ENCODE data around the gene NDUFS4. TPM values are rescaled to one million over a fixed set of nuclear protein-coding genes. Genes with fewer than 3 reads are reported as not detected.

Gene NDUFS4
- total RNA-seq, 1 donor from 2014 or later: 92.4 TPM

DNA sequence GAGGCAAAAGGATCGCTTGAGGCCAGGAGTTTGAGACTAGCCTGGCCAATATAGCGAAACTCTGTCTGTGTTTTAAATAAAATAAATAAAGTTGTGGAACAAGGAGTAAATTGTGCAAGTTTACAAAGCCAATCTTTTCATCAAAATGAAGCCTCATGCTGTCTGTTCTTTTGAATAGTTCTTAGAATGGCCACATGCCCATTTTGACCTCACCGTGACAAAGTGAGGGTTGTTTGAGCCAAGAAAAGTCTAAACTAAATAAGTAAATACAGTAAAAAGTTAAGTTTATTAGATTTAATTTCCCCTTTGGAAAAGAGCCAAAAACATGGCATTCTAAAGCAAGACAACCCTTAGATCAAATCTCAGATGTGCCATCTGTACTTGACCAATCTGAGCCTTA, 165.7 kb downstream of the NDUFS4 start:
- H3K4me3 ChIP-seq (ENCODE audit: insufficient read depth, low read depth, low read length): no peak overlapping the region
- DNase-seq (ENCODE audit: low read depth) (no peak), FAIRE-seq (no peak)
- H3K4me2 ChIP-seq (ENCODE audit: low read length): no peak overlapping the region
- H3K9me3 ChIP-seq (ENCODE audit: insufficient read depth, low read depth, low read length): no peaks in the 10 kb centered on the region
- H3K27ac ChIP-seq (ENCODE audit: low read depth, low read length): no peak overlapping the region
- no peaks in the 10 kb centered on the region for H3K27me3 Mint-ChIP-seq (ENCODE audit: low read depth, unreplicated experiment)
- H3K4me3 Mint-ChIP-seq (ENCODE audit: unreplicated experiment): no peak overlapping the region
- no peaks in the 10 kb centered on the region for H3K4me1 Mint-ChIP-seq (ENCODE audit: low read depth, unreplicated experiment)
- H3K79me2 ChIP-seq (ENCODE audit: insufficient read depth, low read length): no peaks in the 10 kb centered on the region
- H3K27me3 ChIP-seq (ENCODE audit: insufficient read depth, low read length): no peaks in the 10 kb centered on the region
- H3K27ac Mint-ChIP-seq (ENCODE audit: unreplicated experiment): no peak overlapping the region
- H3K36me3 Mint-ChIP-seq (ENCODE audit: low read depth, unreplicated experiment): no peaks in the 10 kb centered on the region
- H3K9ac ChIP-seq (ENCODE audit: low read length): no peak overlapping the region
- H3K4me1 ChIP-seq (ENCODE audit: insufficient read depth, low read length): no peaks in the 10 kb centered on the region
- no peaks in the 10 kb centered on the region for H3K36me3 ChIP-seq (ENCODE audit: insufficient read depth, low read length)
- H2AFZ ChIP-seq (ENCODE audit: low read depth, low read length): no peak overlapping the region
- TF ChIP-seq, protein P1, sequence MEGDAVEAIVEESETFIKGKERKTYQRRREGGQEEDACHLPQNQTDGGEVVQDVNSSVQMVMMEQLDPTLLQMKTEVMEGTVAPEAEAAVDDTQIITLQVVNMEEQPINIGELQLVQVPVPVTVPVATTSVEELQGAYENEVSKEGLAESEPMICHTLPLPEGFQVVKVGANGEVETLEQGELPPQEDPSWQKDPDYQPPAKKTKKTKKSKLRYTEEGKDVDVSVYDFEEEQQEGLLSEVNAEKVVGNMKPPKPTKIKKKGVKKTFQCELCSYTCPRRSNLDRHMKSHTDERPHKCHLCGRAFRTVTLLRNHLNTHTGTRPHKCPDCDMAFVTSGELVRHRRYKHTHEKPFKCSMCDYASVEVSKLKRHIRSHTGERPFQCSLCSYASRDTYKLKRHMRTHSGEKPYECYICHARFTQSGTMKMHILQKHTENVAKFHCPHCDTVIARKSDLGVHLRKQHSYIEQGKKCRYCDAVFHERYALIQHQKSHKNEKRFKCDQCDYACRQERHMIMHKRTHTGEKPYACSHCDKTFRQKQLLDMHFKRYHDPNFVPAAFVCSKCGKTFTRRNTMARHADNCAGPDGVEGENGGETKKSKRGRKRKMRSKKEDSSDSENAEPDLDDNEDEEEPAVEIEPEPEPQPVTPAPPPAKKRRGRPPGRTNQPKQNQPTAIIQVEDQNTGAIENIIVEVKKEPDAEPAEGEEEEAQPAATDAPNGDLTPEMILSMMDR (IDR thresholded peaks at IDR 0.05; ENCODE audit: insufficient read depth, low read depth, low read length): no peak
- TF ChIP-seq EZH2 (IDR thresholded peaks at IDR 0.05; ENCODE audit: insufficient read depth, low read length): no peak
- H3K9me3 Mint-ChIP-seq (ENCODE audit: unreplicated experiment): no peaks in the 10 kb centered on the region
- no peaks in the 10 kb centered on the region for H4K20me1 ChIP-seq (ENCODE audit: insufficient read depth, low read length)

DNA sequence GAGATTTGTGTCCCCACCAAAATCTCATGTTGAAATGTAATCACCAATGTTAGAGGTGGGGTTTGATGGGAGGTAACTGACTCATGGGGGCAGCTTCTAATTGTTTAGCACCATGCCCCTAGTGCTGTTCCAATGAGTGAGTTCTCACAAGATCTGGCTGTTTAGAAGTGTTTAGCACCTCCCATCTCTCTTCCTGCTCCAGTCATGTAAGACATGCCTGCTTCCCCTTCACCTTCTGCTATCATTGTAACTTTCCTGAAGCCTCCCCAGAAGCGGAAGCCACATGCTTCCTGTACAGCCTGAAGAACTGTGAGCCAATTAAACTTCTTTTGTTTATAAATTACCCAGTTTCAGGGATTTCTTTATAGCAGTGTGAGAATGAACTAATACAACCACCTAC, 170.5 kb downstream of the NDUFS4 start:
- Histone ChIP-seq H3K9ac (ENCODE audit: low read length) (no peak overlapping the region), H4K20me1 (ENCODE audit: insufficient read depth, low read length) (no peaks in the 10 kb centered on the region), H3K27ac (ENCODE audit: low read depth, low read length) (no peak overlapping the region), H3K36me3 (ENCODE audit: insufficient read depth, low read length) (no peaks in the 10 kb centered on the region), H3K9me3 (ENCODE audit: insufficient read depth, low read depth, low read length) (no peaks in the 10 kb centered on the region), H3K4me1 (ENCODE audit: insufficient read depth, low read length) (no peaks in the 10 kb centered on the region), H3K4me2 (ENCODE audit: low read length) (no peak overlapping the region), H3K4me3 (ENCODE audit: insufficient read depth, low read depth, low read length) (no peak overlapping the region), H2AFZ (ENCODE audit: low read depth, low read length) (no peak overlapping the region), H3K27me3 (ENCODE audit: insufficient read depth, low read length) (no peaks in the 10 kb centered on the region), H3K79me2 (ENCODE audit: insufficient read depth, low read length) (no peaks in the 10 kb centered on the region)
- Mint-ChIP-seq H3K36me3 (ENCODE audit: low read depth, unreplicated experiment) (no peaks in the 10 kb centered on the region), H3K27ac (ENCODE audit: unreplicated experiment) (no peak overlapping the region), H3K9me3 (ENCODE audit: unreplicated experiment) (no peaks in the 10 kb centered on the region), H3K4me3 (ENCODE audit: unreplicated experiment) (no peak overlapping the region), H3K4me1 (ENCODE audit: low read depth, unreplicated experiment) (no peaks in the 10 kb centered on the region), H3K27me3 (ENCODE audit: low read depth, unreplicated experiment) (no peaks in the 10 kb centered on the region)
- no peak for TF ChIP-seq EZH2 (IDR thresholded peaks at IDR 0.05; ENCODE audit: insufficient read depth, low read length)
- TF ChIP-seq, protein P1 (IDR thresholded peaks at IDR 0.05; ENCODE audit: insufficient read depth, low read depth, low read length): no peak
- DNase-seq (ENCODE audit: low read depth) (no peak), FAIRE-seq (no peak)

Other genes starting within 250 kb of the NDUFS4 start
- gene FST, start 80.0 kb upstream of the NDUFS4 start, total RNA-seq: 39.1 and 57.1 TPM in 2 replicates

Measured in astrocyte (in vitro differentiated cells and primary cell).